ENCODE measurements around the gene GSTO2.

GSTO2 gene

DNA sequence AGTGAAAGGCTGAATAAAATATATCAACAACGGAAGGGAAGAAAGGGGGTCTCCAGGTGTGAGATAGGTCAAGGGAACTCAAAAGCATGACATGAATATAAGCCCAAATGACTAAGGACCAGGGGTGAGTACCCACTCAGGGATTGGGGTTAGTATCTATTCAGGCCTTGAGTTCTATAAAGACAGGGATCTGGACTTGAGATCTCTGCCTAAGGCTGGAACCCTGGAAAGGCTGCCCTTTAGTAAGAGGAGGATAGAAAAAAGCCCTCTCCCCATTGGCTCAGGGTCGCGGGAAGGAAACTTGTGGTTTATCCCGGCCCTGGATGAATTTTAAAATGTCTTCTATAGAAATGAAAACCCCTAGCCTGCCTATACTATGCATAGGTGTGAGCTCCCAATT is 71.7 kb downstream of the GSTO2 start:
- no peak for DNase-seq (ENCODE audit: low spot score)

DNA sequence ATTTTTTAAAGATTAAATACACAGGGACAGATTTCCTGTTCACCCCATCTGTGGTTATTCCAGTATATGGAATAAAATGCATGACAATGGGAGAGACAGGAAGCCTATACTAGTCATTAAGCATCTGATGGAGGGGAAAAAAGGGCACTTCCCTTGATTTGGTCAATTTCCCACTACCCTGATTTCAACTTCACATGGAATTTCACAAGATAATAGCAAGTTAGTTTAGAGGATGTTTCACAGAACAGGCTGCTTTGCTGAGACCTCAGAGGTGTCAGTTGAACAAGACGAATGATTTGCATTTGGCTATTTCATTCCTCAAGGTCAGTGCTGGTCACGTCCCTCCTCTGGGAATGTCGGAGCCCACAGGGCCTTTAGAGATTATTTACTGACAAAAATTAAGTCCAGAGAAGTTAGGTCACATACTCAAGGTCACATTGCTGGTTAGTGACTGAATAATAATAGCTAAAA is 74.0 kb downstream of the GSTO2 start:
- DNase-seq (ENCODE audit: low spot score) = no peak

DNA sequence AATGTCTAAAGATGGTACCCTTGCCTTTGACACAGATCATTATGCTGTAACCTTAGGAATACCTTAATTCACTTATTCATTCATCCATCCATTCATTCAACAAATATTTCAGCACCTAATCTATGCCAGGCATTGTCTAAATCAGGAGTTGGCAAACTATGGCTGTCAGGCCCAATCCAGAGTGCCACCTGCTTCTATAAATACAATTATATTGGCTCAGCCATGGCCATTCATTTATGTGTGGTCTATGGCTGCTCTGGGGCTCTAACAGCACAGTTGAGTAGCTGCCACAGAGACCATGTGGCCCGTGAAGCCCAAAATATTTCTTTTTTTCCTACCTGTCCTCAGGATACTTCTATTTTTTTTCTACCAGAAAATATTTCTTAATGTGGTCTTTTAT is 75.2 kb downstream of the GSTO2 start:
- DNase-seq (ENCODE audit: low spot score) = no peak

DNA sequence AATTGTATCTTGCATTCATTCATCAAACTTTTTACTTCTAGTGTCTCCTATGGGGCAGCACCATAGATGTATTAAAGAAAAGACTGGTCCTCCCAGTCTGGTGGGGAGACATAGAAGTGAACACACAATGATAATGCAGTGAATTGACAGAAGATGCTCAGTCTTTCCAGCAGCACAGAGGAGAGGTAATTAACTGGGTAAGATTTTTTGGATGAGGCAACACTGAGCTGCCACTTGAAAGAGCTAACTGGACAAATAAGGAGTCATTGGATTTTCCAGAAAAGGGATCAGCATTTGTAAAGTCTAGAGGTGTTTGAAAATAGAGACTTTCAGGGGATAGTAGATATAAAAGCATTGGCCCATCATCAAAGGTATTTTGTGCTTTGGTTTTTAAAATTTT is 76.5 kb downstream of the GSTO2 start:
- DNase-seq (ENCODE audit: low spot score) = no peak

DNA sequence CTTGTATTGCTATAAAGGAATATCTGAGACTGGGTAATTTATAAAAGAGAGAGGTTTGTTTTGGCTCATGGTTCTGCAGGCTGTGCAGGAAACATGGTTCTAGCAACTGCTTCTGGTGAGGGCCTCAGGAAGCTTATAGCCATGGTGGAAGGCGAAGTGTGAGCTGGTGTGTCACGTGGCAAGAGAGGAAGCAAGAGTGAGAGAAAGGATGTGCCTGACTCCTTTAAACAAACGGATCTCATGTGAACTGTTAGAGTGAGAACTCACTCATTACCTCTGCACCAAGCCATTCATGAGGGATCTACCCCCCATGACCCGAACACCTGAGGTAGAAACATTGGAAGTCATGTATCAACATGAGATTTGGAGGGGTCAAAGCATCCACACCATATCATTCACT is 77.0 kb downstream of the GSTO2 start:
- no peak for DNase-seq (ENCODE audit: low spot score)

DNA sequence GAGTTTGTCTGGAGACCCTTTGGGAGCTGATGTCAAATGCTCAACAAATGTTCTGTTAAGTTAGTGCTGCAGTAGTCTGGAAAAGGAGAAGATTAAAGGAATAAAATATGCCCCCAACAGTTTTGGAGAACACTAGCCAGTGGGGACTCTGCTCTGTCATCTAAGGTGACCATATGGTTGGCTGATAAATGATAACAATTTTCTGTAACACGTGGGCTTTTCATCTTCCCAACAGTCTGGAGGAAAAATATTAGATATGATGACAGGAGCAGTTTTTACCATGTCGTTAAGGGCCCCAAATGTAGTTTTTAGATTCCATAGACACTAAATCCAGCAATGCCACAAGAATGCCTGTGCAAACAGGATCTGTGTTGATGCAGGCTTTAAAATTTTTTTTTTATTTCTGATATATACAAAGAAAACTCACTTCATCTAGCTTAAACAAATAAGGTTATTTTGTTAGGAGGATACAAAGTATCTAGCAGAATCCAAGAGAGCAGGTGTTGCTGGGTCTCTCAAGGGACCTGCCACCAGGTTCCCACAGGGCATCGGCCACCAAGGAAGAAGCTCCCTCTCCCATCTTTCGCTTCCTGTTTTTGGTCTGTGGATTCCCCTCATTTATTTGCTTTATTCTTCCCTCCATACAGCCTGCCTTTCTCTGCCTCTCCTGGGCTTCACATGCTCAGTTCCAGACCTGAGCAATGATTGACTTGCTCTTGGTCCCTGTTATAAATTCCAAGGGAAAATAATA is 78.5 kb downstream of the GSTO2 start:
- no peak for DNase-seq (ENCODE audit: low spot score)

DNA sequence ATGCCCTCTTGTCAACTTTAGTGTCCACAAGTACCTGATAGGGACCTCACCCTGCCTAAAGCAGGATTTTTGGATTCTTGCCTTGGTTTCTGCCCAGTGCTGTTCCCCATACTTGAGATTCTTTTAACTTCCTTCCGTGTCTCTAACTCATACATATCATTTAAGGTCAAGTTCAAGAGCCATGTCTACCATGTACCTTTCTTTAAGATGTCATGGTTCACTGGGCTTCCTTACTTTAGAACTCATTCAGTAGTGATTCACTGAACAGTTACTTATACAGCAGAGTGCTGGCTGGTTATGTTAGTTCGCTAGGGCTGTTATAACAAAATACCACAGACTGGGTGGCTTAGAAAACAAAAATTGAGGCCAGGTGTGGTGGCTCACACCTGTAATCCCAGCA is 79.6 kb downstream of the GSTO2 start:
- DNase-seq (ENCODE audit: low spot score) = no peak

DNA sequence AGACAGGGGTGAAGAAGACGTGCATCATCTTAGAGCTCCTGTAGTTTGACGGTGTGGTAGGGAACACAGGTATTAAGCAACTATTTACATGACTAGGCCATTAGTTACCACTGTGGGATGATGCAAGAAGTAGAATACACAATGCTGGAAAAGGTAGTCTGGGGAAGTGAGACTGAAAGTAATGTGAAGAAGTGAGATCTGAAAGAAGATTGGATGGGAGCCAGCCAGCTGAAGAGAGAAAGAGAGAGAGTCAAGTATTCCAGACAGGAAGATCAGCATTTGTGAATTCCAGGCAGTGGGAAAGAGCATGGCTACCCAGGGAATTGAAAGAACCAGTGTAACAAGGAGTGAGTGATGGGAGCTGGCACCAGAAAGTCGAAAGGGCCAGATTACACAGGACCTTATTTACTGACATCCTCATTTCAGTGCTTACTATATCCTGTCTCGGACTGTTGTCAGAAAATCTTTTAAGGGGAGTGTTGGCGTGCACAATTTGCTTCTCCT is 80.7 kb downstream of the GSTO2 start:
- no peak for DNase-seq (ENCODE audit: low spot score)

DNA sequence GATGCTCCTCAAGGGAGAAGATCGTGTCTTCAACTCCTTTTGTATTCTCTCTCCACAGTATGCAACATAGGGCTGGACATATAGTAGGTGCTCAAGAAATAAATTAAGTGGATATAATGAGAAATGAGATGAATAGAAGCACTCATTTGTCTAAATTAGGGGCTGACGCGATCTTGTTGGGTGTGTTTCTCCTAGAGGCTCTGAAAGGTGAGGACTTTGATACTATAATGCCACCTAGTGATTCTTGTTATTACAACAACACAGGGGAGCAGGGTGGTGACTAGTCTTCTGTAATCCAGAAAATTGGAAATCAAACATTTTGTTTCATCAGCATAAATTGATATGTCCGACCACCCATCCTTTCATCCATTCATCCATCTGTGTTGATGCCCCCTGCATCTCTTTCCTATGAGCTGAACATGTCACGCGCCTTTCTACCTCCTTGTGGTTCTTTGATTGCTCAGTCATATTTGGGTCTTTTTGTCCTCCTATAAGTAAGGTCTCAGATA is 81.2 kb downstream of the GSTO2 start:
- DNase-seq (ENCODE audit: low spot score) = peak; percentile 67

DNA sequence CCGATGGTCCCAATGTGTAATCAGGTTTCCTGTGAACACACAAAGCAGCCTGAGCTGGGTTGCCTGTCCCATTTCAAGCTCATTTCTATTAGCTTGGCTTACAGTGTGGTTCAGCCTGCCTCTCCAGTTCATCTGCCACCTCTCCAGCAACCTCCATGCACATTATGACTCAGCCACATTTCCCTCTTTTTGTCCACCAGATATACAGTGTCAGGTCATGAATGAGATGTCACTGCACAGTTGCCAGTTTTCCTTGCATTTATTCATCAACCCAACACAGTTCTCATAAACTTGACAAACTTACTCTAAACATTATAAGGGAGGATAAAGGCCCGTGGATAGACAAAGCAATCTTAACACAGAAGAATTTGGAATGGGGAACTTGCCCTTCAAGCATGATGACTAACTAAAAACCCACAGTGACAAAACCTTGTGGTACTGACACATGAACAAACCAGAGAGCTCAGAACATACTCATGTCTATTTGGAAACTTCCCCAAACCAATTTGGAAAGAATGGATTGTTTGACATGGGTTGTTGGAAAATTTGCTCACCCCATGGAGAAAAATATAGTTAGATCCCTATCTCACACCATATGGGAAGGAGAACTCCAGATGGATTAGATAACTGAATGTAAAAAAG is 82.2 kb downstream of the GSTO2 start:
- DNase-seq (ENCODE audit: low spot score) = peak; percentile 81

DNA sequence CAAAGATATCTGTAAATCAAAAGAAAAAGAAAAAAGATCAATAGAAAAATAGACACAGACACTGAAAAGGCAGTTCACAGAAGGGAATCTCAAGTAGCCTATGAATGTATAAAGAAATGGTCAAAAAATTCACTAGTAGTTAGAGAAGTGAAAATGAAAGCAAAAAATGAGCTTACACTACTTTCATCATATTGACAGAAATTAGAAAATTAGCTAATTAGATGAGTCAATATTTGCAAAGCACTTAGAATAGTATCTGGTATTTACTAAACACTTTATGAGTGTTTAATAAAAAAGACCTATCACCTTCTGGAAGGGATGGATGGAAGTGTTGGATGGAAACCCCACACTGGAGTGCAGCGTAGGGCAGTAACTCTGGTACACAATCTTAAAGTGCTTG is 82.9 kb downstream of the GSTO2 start:
- no peak for DNase-seq (ENCODE audit: low spot score)

DNA sequence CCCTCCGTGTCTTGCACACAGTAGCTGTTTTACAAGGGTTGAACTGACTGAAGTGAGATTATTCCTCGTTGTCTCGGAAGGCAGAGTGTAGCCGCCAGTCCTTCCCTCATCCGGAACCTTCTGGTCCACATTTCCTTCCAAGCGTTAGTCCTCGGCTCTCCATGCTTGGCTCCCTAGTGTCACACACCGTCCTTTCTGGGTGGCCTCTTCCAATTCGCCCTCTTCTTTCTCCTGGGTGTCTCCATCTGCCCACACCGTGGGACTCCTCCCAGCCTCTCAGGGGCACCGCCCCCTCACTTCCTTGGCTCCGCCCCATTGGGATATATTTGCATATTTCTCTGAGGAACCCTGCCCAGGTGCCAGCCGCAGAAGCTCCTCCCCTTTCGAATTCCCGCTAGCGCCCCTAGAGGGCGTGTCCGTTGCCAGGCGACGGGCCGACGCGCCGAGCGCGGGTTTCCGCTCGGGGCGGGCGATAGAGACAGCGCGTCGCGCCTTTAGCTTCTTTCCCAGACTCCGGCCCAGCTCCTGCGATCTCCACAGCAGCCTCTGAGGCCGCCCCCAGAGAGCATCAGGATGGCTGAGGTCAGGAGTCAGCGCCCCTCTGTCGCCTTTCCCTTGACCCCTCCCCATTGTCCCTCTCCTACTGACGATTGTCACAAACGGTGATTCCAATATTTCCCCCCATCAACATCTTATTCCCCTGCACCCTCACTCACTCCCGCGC is 84.5 kb downstream of the GSTO2 start, which contains the start of gene CFAP58:
Gene CFAP58 (plus strand): TSS at position 509 of the 724 bp plus-strand sequence. CDS start 65 bp downstream, at position 574.
- DNase-seq (ENCODE audit: low spot score) = peak; percentile 78
